GM18511 (cell line): ENCODE data around the gene DHRSX.
"Not testable (repeated sequence)": the region's sequence is repeated elsewhere in the genome, so short reads cannot be mapped to it uniquely, and the experiment has no call there.

ENCODE experiments used
- ATAC-seq: cut with Tn5 transposase; IDR thresholded peaks from one replicate; pipeline ENCODE4 v1.9.1; 2021; ENCODE audit warnings: mild to moderate bottlenecking, moderate library complexity; ENCODE audit not compliant: unreplicated experiment

Gene DHRSX

DNA sequence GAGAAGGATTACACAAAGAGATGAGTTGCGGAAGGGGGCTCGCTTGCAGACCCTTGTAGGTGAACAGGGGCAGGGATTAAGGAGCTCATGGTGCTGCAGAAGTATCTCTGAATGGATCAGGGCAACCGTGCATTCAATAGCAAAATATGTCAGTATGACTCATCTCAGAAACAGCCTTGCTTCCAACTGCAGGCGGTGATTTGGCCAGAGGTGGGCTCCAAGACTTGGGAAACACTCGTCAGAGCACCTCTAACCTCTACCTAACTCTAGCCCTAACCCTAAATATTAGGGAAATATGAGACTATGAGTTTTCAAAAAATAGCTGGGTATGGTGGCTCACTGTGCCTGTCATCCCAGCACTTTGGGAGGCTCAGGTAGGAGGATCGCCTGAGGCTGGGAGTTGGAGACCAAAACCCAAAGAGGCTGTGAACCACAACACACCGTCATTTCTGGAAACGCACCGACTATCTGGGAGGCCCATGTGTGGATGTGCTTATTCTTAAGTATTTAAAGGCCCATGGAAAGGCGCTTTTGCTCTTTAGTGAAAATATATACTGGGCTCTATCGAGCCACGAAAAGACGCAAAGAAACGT lies 102.6 kb downstream of the DHRSX start:
- ATAC-seq: no peak

DNA sequence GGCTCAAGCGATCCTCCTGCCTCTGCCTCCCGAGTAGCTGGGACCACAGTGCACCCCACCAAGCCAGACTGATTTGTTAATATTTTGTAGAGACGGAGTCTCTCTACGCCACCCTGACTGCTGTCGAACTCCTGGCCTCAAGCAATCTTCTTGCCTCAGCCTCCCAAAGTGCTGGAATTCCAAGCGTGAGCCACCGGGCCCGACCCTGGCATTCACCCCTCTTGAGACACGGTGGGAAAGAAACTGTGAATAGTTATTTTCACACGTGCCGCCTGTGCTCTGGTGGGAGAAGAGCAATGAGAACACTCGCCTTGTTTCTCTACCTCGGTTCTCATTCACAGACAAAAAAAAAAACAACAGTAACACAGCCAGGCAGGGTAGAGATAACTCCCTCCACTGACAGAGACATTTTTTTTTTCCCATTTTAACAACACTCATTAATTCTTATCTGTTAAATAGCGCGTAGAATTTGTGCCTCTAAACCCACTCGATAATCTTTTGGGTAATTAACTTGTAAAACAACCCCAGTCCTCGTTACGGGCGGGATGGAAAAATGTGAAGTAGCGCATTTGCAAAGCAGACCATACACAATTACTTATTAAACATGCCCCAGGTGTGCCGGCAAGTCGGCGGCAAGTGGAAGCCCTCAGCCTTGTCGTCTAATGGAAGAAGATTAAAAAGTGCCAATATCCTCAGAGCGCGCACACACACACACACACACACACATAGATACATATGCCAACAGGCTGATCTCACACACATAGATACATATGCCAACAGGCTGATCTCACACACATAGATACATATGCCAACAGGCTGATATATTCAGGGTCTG lies 103.3 kb downstream of the DHRSX start:
- no peak for ATAC-seq

DNA sequence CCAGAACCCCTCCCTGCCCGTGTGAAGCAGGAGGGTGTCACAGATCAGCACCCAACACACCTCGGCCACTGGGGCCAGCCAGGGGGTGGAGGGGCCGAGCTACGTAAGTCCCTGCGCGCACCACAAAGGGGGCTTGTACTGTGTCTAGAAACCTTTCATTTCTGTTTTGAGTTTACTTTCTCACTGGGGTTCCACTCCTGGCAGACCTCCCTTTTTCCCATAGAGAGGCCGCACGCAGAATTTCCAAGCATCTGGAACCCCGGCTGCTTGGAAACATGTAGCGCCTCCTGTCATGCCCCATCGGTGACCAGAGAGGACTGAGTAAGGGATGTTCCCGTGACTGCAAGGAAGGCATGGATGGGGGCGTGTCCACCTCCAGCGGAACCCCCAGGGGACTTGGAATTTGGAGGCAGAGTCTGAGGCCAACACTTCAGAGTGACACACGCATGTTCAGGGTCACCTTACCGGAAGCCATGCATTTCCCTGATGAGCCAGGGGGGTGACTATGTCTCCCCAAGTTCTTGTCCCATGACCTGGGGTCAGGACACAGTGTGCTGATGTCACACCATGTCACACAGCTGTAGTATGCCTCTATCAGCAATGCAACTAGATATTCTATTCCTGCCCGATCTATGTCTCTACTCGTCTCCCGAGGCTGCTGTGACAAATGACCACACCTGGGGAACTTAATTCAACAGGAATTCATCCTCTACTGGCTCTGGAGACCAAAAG lies 105.3 kb downstream of the DHRSX start:
- ATAC-seq: no peak

DNA sequence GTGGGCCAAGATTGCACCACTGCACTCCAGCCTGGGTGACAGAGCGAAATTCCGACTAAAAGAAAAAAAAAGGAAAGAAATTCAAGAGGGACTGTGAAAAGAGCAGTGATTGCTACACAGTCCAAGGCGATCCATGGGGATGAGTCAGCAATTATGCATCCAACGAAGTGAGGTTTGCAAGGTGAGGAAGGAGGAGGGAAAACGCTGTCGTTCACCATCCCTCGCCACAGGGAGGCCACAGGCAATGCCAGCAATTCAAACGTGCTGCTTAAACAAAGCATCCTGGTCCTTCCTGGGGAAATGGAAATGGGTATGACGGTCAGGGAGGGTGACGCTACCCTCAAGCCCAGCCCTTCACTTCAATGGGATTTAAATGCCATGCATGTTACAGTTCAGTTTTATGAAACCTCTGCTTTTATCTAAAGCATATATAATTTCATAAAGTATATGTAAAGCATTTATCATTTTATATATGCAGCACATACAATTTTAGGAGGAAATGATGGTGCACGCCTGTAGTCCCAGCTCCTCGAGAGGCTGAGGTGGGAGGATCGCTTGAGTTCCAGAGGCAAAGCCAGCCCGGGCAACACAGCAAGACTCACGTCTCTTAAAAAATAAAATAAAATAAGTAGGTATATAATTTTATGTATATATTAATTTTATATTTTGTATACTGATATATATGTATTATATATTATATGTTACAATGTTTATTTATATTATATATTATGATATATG lies 108.7 kb downstream of the DHRSX start:
- no peak for ATAC-seq

DNA sequence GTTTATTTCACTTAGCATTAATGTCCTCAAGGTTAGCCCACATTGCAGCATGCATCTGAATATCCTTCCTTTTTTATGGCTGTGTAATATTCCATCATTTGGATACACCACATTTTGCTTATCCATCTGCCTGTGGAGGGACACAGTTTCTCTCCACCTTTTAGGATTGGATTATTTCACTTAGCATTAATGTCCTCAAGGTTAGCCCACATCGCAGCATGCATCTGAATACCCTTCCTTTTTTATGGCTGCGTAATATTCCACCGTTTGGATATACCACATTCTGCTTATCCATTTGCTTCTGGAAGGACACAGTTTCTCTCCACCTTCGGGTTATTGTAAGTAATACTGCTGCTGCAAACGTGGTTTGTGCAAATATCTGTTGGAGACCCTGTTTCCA lies 110.0 kb downstream of the DHRSX start:
- ATAC-seq: no peak

DNA sequence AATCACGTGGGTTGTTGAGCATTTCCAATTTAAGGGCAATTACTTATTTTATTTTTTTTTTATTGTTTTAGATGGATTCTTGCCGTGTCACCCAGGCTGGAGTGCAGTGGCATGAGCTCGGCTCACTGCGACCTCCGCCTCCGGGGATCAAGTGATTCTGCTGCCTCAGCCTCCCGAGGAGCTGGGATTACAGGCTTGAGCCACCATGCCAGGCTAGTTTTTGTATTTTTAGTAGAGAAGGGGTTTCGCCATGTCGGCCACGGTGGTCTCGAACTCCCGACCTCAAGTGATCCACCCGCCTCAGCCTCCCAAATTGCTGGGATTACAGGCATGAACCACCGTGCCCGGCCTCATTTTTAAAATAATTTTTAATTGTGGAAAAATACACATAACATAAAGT lies 111.0 kb downstream of the DHRSX start:
- not testable (repeated sequence) for ATAC-seq

DNA sequence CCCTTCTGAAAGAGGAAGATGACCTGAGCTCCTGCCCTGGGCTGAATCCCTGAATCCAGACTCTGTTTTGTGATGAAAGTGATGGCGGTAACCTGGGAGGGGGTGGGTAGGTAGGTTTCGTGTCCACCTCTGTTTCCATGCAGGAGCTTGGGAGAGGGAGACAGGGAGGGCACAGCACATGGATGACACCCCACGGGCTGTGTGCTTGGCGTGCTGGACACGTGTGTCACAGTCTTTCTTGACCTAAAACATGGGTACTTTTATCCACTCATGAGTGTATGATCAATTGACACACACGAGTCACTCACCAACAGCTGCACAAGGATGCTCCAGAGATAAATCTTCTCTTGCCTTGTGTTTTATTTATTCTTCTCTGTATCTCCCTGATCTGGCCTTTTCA lies 111.5 kb downstream of the DHRSX start:
- ATAC-seq: no peak

DNA sequence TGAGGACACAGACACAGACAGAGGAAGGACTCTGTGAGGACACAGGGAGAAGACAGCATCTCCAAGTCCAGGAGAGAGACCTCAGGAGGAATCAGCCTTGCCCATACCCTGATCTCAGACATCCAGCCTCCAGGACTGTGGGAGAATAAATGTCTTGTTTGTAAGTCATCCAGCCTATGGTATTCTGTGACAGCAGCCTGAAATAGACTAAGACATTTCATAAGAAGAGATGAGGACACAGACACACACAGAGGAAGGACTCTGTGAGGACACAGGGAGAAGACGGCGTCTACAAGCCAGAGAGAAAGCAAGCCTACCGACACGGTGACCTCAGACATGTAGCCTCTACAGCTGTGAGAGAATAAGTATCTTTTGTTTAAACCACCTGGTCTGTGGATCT lies 112.1 kb downstream of the DHRSX start:
- ATAC-seq: no peak

DNA sequence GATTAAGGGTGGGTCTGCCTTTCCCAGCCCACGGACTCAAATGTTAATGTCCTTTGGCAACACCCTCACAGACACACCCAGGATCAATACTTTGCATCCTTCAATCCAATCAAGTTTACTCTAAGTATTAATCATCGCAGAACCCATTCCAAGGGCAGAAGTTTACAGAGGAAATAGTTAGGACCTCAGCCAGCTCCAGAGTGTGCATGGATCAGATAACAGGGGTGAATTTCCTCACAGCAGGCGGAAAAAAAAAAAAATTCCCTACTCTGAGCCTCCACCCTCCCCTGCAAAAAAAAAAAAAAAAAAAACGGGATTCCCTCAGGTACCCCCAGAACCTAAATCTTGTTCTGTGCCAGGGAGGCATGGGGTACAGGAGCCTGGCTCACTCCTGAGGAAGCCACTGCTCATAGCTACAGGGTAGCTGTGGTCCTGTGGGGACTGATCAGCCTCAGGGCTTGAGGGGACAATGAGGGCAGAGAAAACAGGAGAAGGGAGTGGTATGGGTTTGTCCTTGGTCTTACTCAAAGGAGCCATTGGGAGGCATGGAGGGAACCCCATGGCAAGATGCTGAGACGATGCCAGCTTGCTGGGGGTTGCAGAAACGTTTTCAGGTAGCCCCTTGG lies 113.0 kb downstream of the DHRSX start:
- ATAC-seq: no peak

DNA sequence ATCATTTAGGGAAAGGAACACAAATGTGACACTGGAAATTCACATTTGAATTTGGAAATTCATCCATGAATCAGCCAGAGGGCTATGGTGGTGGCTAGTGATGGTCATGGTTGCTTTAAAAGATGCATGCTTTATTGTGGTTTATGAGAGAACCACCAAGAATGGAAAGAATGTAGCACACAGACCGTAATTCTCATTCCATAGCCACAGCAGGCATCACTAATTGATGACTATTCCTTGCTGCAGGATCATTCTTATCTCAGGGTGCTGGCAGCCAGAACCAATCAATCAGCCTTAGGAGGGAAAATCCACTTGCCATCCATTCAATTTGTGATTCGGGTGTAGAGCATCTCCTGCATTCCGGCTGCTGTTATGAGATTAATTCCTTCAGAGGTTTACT lies 115.6 kb downstream of the DHRSX start:
- ATAC-seq: no peak

DNA sequence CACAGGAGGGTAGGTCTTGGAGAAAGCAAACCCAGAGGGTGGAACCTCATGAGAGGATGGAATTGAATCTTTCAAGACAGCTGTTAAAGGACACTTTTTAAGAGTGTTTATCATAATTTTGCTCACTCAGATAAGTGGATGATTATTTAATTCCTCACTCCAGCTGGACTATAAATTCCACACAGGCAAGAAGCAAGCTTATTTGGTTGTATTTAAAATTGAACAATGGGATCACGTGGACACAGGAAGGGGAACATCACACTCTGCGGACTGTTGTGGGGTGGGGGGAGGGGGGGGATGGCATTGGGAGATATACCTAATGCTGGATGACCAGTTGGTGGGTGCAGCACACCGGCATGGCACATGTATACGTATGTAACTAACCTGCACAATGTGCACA lies 116.3 kb downstream of the DHRSX start:
- ATAC-seq: no peak

DNA sequence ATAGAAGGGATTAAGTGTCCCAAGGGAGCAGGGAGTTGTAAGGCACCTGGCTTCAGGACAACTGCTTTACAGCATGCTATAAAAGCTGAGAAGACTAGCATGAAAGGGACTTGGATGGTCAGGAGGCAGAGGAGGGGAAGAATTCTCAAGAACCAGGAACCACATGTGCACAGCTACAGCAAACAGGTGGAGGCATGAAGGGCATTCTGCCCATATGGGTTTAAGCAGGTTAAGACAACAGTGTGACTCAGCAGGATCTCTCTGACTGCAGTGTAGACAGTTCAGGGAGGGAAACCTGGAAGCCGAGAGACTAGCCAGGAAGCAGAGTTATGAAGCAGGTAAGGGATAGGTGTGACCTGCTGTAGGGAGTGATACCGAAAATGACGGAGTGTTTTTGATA lies 117.0 kb downstream of the DHRSX start:
- no peak for ATAC-seq

DNA sequence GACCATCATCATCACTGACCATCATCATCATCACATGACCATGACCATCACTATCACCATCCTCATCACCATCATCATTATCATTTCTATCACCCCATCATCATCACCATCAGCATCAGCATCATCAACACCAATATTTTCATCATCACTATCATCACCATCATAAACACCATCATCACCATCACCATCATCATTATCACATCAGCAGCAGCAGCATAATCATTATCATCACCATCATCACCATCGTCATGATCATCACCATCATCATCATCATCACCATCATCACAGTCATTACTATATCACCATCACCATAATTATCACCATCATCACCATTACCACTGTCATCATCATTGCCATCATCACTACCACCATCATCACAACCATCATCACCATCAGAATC lies 117.6 kb downstream of the DHRSX start:
- no peak for ATAC-seq

DNA sequence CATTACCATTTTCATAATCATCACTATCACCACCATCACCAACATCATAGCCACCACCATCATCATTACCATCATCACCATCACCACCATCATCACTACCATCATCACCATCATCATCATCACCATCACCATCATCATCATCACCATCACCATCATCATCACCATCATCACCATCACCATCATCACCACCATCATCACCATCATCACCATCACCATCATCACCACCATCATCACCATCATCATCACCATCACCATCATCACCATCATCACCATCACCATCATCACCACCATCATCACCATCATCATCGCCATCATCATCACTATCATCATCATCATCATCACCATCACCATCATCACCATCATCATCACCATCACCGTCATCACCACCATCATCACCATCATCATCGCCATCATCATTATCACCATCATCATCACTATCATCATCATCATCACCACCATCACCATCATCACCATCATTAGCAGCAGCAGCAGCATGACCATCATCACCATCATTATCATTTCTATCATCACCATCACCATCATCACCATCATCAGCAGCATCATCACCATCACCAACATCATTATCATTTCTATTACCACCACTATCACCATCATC lies 118.2 kb downstream of the DHRSX start:
- ATAC-seq: not testable (repeated sequence)

DNA sequence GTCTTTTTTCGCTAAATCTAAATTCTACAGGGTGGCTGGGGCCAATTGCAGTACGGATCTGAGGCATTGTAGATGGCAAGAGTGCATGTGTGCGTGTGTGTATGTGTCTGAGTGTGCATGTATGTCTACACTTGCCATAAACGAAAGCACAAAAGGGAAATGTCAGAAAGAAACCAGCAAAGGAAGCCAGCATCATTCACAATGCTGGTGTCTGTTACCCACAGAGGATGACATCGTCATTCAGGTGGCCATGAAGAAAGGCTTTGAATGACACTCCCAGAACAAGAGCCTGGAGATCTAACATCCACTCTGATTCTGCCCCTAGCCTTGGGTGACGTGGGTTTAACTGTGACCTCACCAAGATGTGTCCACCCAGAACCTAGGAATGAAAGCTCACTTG lies 124.6 kb downstream of the DHRSX start:
- no peak for ATAC-seq

DNA sequence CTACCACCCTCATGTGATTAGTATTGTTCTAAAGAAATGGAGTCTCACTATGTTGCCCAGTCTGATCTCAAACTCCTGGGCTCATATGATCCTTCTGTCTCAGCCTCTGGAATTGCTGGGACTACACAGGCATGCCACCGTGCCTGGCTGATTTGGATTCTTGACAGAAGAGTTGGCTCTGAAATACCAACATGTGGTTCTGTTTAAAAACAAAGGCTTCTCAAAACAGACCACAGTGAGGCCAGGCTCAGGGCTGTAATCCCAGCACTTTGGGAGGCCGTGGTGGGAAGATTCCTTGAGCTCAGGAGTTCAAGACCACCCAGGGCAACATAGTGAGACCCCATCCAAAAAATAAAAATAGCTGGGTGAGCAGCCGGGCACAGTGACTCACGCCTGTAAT lies 126.7 kb downstream of the DHRSX start:
- ATAC-seq: no peak

DNA sequence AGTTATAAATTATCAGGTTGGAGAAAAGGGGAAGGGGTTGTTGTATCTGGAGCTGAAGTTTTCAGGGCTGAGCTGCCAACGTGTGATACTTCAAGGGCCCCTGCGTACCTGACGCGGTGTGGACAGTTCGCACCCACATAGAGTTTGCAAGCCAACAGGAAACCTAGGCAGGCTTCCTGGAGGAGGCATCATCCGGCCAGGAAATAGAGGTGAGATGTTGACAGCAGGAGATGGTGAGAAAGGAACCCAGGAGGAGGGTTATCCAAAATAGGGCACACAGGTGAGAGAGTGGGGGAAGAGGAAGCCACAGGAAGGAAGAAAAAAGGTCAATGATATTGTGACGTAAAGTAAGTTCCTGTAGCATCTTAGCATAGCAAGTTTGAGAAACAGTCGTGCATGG lies 127.2 kb downstream of the DHRSX start:
- ATAC-seq: no peak

DNA sequence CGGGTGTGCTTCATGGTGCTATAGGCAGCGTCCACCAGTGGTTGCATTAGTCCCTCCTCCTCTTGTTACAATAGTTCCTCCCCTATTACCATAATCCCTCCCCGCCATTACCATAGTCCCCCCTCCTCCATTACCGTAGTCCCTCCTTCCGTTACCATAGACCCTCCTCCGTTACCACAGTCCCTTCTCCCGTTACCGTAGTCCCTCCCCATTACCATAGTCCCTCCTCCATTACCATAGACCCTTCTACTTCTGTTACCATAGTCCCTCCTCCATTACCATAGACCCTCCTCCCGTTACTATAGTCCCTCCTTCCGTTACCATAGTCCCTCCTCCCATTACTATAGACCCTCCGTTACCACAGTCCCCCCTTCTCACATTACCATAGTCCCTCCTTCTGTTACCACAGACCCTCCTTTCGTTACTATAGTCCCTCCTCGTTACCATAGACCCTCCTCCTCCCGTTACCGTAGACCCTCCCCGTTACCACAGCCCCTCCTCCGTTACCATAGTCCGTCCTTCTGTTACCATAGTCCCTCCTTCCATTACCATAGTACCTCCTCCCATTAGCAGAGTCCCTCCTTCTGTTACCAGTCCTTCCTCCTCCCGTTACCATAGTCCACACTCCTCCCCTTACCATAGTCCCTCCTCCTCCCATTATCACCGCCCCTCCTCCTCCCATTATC lies 129.6 kb downstream of the DHRSX start:
- no peak for ATAC-seq

DNA sequence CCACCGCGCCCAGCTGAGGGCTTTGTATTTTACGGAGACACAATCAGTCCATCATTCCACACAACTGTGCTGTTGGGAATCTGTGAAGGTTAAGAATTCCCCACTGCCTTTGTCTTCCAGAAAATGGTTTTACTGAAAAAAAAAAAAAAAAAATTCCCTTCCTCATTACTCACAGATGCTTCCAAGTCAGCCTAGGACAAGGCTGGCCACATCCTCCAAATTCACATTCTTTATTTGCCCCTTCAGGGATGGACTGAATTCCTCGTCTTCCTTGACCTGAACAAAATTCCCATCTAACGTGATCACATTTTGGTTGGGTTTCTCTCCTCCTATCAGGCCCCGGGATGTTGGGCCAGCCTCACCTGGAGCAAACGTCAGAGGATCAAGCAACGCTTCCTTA lies 130.3 kb downstream of the DHRSX start:
- ATAC-seq: no peak

DNA sequence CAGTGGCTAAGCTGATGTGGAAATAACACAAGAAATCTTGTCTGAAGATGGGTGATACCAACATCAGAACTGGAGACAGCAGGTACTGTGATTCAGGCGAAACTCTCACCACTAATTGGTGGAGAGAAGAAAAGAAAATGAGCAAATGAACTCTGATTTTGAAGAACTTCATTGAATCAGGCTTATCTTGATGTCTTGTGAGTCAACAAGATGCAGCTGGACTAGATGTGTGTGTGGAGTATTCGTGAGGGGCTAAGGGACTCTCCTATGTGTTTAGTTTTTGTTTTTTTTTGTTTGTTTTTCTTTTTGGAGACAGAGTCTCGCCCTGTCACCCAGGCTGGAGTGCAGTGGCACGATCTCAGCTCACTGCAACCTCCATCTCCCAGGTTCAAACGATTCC lies 131.6 kb downstream of the DHRSX start:
- ATAC-seq: no peak
